CD4-positive, CD25-positive, alpha-beta regulatory T cell (primary cell): ENCODE measurements around the gene DISC1. TPM values are rescaled to one million over a fixed set of nuclear protein-coding genes. Genes with fewer than 3 reads are reported as not detected.

Experiments used
- ATAC-seq, 2 donors: fragments of 150-1000 bp; cut with Tn5 transposase; one replicate each; pipeline ENCODE4 v1.10.0; 2021; ENCODE audit warnings: low read depth in 2 of 2, moderate number of reproducible peaks in 2 of 2, moderate library complexity in 1 of 2
- DNase-seq, 3 donors: peaks; one replicate each; pipeline versions ENCODE4 v3.0.0 to v3.0.0-alpha.2; 2012 to 2022; ENCODE audit warnings: mixed read lengths in 1 of 3
- H3K27ac ChIP-seq: one replicate; pipeline ENCODE4 v1.7.0; 2013; ENCODE audit warnings: mild to moderate bottlenecking, low read length; ENCODE audit not compliant: insufficient read depth, poor library complexity, severe bottlenecking
- H3K27me3 ChIP-seq: one replicate; pipeline ENCODE4 v1.7.0; 2013; ENCODE audit warnings: low read length; ENCODE audit not compliant: control insufficient read depth, insufficient read depth
- H3K36me3 ChIP-seq: one replicate; pipeline ENCODE4 v1.7.0; 2013; ENCODE audit warnings: mild to moderate bottlenecking, low read length, moderate library complexity; ENCODE audit not compliant: control insufficient read depth, insufficient read depth
- H3K4me1 ChIP-seq: 2 replicates; pipeline ENCODE4 v1.7.0; 2013; ENCODE audit warnings: mild to moderate bottlenecking, low read length; ENCODE audit not compliant: insufficient read depth, control insufficient read depth, poor library complexity, severe bottlenecking
- H3K4me3 ChIP-seq: one replicate; pipeline ENCODE4 v1.7.0; 2013; ENCODE audit warnings: low read depth, mild to moderate bottlenecking, low read length, moderate library complexity
- H3K9me3 ChIP-seq, 2 experiments: 1 replicate in 1 of 2; 2 replicates in 1 of 2; pipeline ENCODE4 v1.7.0; 2013; ENCODE audit warnings: low read length in 2 of 2, mild to moderate bottlenecking in 1 of 2, moderate library complexity in 1 of 2; ENCODE audit not compliant: control insufficient read depth in 2 of 2
- H3K27ac Mint-ChIP-seq, 3 donors: one replicate each; pipeline ENCODE4 v1.8.0; 2020 to 2022; ENCODE audit warnings: mild to moderate bottlenecking in 3 of 3, mixed read lengths in 3 of 3, moderate library complexity in 2 of 3
- H3K27me3 Mint-ChIP-seq: one replicate; pipeline ENCODE4 v1.8.0; 2022; ENCODE audit warnings: mild to moderate bottlenecking, mixed read lengths
- H3K36me3 Mint-ChIP-seq: one replicate; pipeline ENCODE4 v1.8.0; 2020; ENCODE audit warnings: mixed read lengths
- H3K4me1 Mint-ChIP-seq, 4 donors: one replicate each; pipeline ENCODE4 v1.8.0; 2020 to 2022; ENCODE audit warnings: mixed read lengths in 4 of 4, mild to moderate bottlenecking in 1 of 4
- H3K4me3 Mint-ChIP-seq, 4 donors: one replicate each; pipeline ENCODE4 v1.8.0; 2020 to 2022; ENCODE audit warnings: mild to moderate bottlenecking in 4 of 4, mixed read lengths in 4 of 4, moderate library complexity in 3 of 4
- H3K9me3 Mint-ChIP-seq, 7 donors: one replicate each; pipeline ENCODE4 v1.8.0; 2020 to 2022; ENCODE audit warnings: mixed read lengths in 7 of 7, mild to moderate bottlenecking in 3 of 7, moderate library complexity in 2 of 7
- polyA plus RNA-seq, 4 donors: library from polyadenylated mRNA; unstranded; fragments of 300-500 nt; fragmentation: Illumina TruSeq; gene quantifications; one replicate each; pipeline ENCODE4 v1.2.3, GENCODE V29; 2021
- total RNA-seq: library from RNA; stranded (reverse); gene quantifications from one replicate; pipeline ENCODE4 v1.2.3, GENCODE V29; 2022

DISC1 gene
- total and polyA plus RNA-seq, 5 donors from 2014 or later, result 0.78 to 25.5 (median 2.5) TPM

DNA sequence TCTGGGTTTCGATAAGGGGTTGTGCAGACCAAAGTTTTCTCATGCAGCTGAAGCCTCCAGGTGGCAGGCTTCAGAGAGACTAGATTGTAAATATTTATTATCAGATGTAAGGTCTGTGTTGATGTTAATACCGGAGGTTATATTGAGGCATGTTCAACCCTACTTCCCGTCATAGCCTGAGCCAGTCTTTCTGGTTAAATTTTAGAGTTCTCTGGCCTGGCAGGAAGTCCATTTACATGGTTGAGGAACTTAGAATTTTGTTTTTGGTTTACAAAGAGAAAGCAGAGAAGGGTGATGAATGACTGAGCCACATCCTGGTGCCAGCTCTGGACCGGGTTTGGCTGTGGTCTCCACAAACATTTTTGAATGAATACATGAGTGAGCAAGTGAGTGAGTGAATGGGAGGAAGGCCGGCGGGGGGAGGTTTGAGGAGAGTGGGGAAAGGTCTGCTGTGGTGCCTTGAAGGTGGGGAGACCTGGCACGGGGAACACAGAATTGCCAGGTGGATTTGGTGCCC is 218.5 kb downstream of the DISC1 start:
- Mint-ChIP-seq H3K27me3 (no peaks in the 10 kb centered on the region), H3K4me1 (peaks cover 9 to 24% (median 17%) of the 10 kb centered on the region in 4 donors), H3K36me3 (no peaks in the 10 kb centered on the region), H3K9me3 (no peaks in the 10 kb centered on the region), H3K27ac (peak overlapping the region; percentile 42 to 68 (median 54)), H3K4me3 (peak overlapping the region in 1 of 4 donors; percentile 22)
- H3K9me3 ChIP-seq, result no peaks in the 10 kb centered on the region
- no peaks in the 10 kb centered on the region for H3K36me3 ChIP-seq
- ATAC-seq (peak in 1 of 2 donors; percentile 50), DNase-seq (peak in 2 of 3 donors; percentile 6 to 56)
- no peak overlapping the region for H3K4me3 ChIP-seq
- no peak overlapping the region for H3K27ac ChIP-seq
- peaks cover 5% of the 10 kb centered on the region for H3K4me1 ChIP-seq
- H3K27me3 ChIP-seq, result no peaks in the 10 kb centered on the region

DNA sequence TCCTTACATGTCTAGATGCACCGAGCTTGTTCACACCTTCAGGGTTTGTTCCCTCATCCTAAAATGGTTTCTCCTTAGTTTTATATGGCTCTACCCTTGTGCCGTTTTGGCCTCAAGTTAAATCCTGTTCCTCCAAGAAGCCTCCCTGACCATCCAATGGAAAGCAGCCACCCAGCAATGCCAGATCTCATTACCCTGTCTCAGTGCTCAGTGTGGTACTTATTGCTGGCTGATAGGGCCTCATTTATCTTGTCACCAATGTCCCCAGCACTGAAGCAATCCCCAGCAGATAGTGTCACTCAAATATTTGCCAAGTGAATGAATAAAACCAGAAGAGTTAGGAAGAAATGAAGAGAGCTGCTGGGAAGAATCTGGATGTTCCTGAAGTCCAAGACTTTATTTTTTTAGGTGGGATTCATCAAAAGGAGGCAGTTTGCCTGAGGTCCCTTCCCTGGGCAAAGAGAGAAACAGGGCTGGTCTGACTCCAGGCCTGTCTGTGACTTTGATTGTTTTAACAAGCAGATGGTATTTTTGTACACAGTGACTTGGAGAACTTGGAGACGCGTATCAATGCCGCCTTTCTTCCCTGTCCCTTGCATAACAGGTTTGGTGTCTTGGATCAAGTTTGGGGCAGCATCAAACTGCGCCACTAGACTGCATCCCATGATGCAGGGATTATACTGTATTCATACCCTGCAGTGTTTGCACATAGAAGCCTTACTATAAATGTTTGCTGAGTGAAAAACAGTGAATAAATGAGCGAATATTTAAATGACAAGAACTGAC is 221.2 kb downstream of the DISC1 start:
- Mint-ChIP-seq H3K9me3 (no peaks in the 10 kb centered on the region), H3K4me1 (peaks cover 9 to 23% (median 18%) of the 10 kb centered on the region in 4 donors), H3K27me3 (no peaks in the 10 kb centered on the region), H3K27ac (no peak overlapping the region), H3K36me3 (no peaks in the 10 kb centered on the region), H3K4me3 (no peak overlapping the region)
- ATAC-seq (no peak), DNase-seq (no peak)
- Histone ChIP-seq H3K4me1 (peaks cover 5% of the 10 kb centered on the region), H3K27ac (no peak overlapping the region), H3K27me3 (no peaks in the 10 kb centered on the region), H3K4me3 (no peak overlapping the region), H3K9me3 (no peaks in the 10 kb centered on the region), H3K36me3 (no peaks in the 10 kb centered on the region)

DNA sequence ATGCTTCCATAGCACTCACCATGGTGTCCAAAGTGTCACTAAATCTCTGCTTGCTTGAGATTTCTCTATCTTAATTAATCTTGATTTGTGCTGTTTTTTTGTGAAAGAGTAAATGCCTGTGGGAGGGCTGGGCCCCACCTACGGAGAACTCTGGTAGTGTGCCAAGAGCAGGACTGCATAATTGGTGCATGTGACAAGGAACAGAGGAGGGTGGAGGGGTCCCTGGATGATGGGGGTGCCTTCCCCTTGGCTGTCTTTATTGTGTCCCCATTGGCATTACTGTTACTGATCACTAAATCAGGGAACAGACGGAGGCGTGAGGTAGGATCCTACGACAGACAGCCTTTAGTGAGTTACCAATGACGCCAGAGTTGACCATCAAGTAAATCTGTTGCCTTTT is 223.4 kb downstream of the DISC1 start:
- H3K27me3 ChIP-seq, result no peaks in the 10 kb centered on the region
- no peaks in the 10 kb centered on the region for H3K36me3 ChIP-seq
- no peak overlapping the region for H3K4me3 Mint-ChIP-seq
- no peaks in the 10 kb centered on the region for H3K27me3 Mint-ChIP-seq
- H3K27ac ChIP-seq, result no peak overlapping the region
- H3K9me3 Mint-ChIP-seq, result no peaks in the 10 kb centered on the region
- H3K9me3 ChIP-seq, result no peaks in the 10 kb centered on the region
- peaks cover 2% of the 10 kb centered on the region for H3K4me1 ChIP-seq
- no peak overlapping the region for H3K27ac Mint-ChIP-seq
- no peak overlapping the region for H3K4me3 ChIP-seq
- no peaks in the 10 kb centered on the region for H3K36me3 Mint-ChIP-seq
- peaks cover 2 to 8% (median 6%) of the 10 kb centered on the region in 4 donors for H3K4me1 Mint-ChIP-seq
- ATAC-seq, result no peak
- DNase-seq, result no peak

DNA sequence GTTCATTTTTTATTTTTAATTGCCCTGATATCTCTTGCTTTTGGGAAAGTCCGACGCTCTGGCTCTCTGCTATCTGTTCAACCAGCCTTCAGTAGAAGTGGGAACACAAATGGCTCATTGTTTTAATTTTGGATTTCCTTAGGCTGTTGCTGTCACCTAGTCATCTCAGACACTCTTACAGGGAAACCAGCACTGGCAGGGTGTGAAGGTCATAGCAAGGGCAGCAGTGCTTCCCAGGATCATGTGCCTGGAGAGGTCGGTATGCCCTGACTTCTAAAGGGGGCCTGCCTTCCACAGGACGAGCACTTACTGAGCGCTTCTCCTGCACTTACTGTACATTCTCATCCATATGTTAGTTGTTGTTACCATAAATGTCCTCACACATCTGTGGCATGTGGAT is 224.2 kb downstream of the DISC1 start:
- ATAC-seq (no peak), DNase-seq (no peak)
- no peaks in the 10 kb centered on the region for H3K36me3 Mint-ChIP-seq
- Histone ChIP-seq H3K4me1 (no peaks in the 10 kb centered on the region), H3K4me3 (no peak overlapping the region), H3K27me3 (no peaks in the 10 kb centered on the region), H3K27ac (no peak overlapping the region), H3K9me3 (no peaks in the 10 kb centered on the region), H3K36me3 (no peaks in the 10 kb centered on the region)
- H3K4me1 Mint-ChIP-seq, result peaks cover 0 to 5% (median 1%) of the 10 kb centered on the region in 4 donors
- H3K27ac Mint-ChIP-seq, result no peak overlapping the region
- no peaks in the 10 kb centered on the region for H3K9me3 Mint-ChIP-seq
- H3K4me3 Mint-ChIP-seq, result no peak overlapping the region
- H3K27me3 Mint-ChIP-seq, result no peaks in the 10 kb centered on the region

DNA sequence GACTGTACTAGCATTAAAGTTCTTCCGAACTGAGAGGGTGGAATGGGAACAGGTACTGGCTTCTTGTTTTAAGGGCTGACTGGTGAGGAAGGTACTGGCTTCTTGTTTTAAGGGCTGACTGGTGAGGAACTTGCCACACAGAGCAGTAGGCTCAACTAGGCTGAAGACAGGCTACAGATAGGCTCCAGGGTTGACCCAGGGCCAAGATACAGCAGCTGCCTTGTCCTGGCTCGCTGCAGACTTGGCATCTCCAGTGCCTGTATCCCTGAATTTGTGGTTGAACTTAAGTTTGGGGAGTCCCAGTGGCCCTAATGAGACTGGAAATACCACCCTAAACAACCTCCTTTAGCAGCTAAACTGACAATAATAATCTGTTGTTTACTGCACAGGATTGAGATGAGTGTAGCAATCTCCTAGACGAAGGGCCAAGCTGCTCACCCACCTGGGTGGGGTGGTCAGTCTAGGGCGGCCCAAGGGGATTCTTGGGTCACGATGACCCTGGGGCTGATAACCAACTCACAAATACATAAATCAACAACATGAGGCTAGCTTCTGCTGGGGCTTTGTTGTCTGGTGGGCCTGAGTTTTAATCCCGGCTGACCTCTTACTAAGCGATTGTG is 227.1 kb downstream of the DISC1 start:
- Histone ChIP-seq H3K9me3 (no peaks in the 10 kb centered on the region), H3K4me3 (no peak overlapping the region), H3K27ac (no peak overlapping the region), H3K36me3 (no peaks in the 10 kb centered on the region), H3K27me3 (no peaks in the 10 kb centered on the region), H3K4me1 (no peaks in the 10 kb centered on the region)
- DNase-seq (no peak), ATAC-seq (no peak)
- Mint-ChIP-seq H3K27me3 (no peaks in the 10 kb centered on the region), H3K36me3 (no peaks in the 10 kb centered on the region), H3K9me3 (no peaks in the 10 kb centered on the region), H3K4me3 (no peak overlapping the region), H3K27ac (no peak overlapping the region), H3K4me1 (peaks cover 0 to 12% (median 2%) of the 10 kb centered on the region in 4 donors)

DNA sequence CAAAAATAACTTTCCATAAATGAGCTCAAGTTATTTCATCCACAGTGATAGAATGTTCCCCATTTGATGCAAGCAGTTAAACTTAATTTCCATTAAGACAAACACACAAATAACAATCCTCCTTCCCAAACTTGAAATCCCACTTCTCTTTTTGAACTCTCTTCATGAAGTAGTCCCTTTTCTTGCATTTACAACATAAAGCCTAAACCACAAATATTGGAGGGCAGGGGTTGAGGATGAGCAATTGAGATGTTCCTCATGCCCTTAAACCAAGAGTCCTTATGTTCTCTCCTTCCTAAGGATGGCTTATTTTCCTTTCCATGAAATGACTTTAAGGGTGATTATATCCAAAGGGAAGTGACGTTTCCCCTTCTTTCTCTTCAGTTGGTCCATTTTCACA is 228.8 kb downstream of the DISC1 start:
- no peak for DNase-seq
- Histone ChIP-seq H3K36me3 (no peaks in the 10 kb centered on the region), H3K27ac (no peak overlapping the region), H3K4me1 (no peaks in the 10 kb centered on the region), H3K4me3 (no peak overlapping the region), H3K9me3 (no peaks in the 10 kb centered on the region), H3K27me3 (no peaks in the 10 kb centered on the region)
- Mint-ChIP-seq H3K4me1 (peaks cover 0 to 15% (median 4%) of the 10 kb centered on the region in 4 donors), H3K4me3 (no peak overlapping the region), H3K27me3 (no peaks in the 10 kb centered on the region), H3K9me3 (no peaks in the 10 kb centered on the region), H3K27ac (no peak overlapping the region), H3K36me3 (no peaks in the 10 kb centered on the region)
- ATAC-seq, result no peak

DNA sequence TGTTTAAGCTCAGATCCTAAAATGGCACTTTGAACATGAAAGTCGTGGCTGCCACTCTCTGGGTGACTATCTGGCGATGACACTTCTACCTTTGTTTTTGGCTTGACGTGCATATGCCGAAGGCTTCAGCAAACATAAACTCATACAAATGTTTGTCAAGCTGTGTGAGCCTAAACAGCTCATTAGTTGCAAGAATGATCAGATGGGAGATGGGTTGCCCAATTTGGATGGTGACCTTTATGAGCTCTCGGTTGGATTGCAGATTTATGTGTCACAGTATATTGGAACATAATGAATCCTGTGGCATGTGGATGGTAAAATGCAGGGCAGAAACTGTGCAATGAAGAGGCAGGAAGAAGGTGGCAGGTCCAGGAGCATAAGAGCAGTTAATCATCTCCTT is 229.3 kb downstream of the DISC1 start:
- Histone ChIP-seq H3K27me3 (no peaks in the 10 kb centered on the region), H3K9me3 (no peaks in the 10 kb centered on the region), H3K27ac (no peak overlapping the region), H3K4me3 (no peak overlapping the region), H3K4me1 (no peaks in the 10 kb centered on the region), H3K36me3 (no peaks in the 10 kb centered on the region)
- Mint-ChIP-seq H3K36me3 (no peaks in the 10 kb centered on the region), H3K27me3 (no peaks in the 10 kb centered on the region), H3K27ac (peak overlapping the region in 1 of 3 donors; percentile 62), H3K4me1 (peaks cover 0 to 14% (median 4%) of the 10 kb centered on the region in 4 donors), H3K4me3 (no peak overlapping the region), H3K9me3 (no peaks in the 10 kb centered on the region)
- no peak for ATAC-seq
- no peak for DNase-seq
